ENCODE results near the gene MEIS2.

Gene MEIS2

DNA sequence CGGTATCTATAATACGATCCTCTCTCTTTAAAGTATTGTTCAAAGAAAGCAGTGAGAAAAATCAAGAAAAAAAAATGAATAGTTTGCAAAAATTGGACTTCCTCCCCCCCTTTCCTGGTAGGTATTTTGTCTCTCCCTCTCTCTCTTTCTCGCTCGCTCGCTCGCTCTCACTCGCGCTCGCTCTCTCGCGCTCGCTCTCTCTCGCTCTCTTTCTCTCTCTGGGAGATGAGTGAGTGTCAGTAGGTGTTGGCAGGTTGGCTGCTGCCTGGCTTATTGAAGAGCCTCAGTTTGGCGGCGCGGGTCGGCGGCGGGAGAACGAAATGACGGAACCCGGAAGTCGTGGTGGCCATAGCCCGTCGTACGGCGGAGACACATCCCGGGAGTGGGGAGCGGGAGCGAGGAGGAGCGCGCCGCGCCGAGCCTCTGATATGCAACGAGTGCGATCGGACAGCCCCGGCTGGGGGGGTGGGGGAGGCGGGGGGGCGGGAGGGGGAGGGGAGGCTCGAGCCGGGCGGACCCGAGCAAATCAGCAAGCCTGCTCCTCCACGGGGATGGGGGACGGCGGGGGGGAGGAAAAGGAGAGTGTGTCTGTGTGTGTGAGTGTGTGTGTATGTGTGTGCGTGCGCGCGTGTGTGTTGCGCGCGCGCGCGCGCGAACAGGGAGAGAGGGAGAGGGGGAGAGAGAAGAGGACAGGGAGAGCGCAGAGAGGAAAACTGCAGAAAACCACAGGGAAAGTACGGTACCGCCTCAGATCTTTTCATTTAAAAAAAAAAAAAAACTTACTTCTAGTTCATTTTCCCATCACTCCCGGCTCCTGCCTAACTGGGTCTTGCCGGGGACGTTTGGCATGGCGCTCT is at the start of gene MEIS2:
MEIS2 (minus strand) TSS at position 441 of the 857 bp plus-strand sequence. CDS start 1,083 bp downstream, outside the sequence.
- H3K4me3 ChIP-seq (ENCODE audit: low read length): peak within 1 kb of the TSS; percentile 87
- DNase-seq (ENCODE audit: low read depth): peak; percentile 88
- TF ChIP-seq, protein P1, sequence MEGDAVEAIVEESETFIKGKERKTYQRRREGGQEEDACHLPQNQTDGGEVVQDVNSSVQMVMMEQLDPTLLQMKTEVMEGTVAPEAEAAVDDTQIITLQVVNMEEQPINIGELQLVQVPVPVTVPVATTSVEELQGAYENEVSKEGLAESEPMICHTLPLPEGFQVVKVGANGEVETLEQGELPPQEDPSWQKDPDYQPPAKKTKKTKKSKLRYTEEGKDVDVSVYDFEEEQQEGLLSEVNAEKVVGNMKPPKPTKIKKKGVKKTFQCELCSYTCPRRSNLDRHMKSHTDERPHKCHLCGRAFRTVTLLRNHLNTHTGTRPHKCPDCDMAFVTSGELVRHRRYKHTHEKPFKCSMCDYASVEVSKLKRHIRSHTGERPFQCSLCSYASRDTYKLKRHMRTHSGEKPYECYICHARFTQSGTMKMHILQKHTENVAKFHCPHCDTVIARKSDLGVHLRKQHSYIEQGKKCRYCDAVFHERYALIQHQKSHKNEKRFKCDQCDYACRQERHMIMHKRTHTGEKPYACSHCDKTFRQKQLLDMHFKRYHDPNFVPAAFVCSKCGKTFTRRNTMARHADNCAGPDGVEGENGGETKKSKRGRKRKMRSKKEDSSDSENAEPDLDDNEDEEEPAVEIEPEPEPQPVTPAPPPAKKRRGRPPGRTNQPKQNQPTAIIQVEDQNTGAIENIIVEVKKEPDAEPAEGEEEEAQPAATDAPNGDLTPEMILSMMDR (IDR thresholded peaks at IDR 0.05; ENCODE audit: insufficient read depth, low read depth, low read length, missing control alignments): no peak

DNA sequence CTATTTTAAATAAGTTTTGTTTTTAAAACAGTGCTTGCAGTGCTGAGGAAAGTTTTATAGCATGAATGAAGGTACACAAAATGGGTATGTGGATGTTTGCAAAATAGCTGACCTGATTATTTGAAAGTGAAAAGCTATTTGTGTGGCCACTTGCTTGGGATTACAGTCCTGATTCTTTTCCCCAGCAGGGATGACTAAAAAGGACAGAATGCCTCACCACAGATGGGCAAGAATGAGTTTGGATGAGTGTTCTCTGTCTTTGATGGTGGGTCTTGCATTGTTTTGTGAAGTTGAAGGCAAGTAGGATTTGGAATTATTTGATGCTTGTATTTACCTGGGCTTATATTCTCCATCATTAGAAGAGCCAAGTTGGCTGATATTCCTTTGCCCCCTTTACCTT is 48.8 kb upstream of the MEIS2 start:
- no peak overlapping the region for H3K4me3 ChIP-seq (ENCODE audit: low read length)
- no peak for DNase-seq (ENCODE audit: low read depth)
- TF ChIP-seq, protein P1 (IDR thresholded peaks at IDR 0.05; ENCODE audit: insufficient read depth, low read depth, low read length, missing control alignments): no peak

DNA sequence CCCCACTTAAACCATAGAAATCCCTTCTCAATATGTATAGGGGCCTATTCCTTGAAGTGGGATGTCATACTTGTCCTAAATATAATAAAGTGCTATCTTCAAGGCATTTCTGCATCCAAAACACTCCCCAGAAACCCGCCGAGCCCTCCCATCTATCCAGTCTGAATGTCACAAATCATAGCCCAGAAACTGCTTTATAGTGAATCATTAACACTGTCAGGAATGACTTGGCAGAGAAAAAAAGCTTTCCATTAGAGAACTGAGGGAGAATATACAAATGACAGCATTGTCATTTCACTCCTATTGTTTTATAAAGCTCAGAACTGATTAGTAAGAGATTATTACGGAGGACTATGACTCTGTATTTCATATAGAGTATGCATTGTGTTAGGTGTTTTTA is 48.4 kb upstream of the MEIS2 start:
- no peak for DNase-seq (ENCODE audit: low read depth)
- no peak overlapping the region for H3K4me3 ChIP-seq (ENCODE audit: low read length)
- TF ChIP-seq, protein P1 (IDR thresholded peaks at IDR 0.05; ENCODE audit: insufficient read depth, low read depth, low read length, missing control alignments): no peak

DNA sequence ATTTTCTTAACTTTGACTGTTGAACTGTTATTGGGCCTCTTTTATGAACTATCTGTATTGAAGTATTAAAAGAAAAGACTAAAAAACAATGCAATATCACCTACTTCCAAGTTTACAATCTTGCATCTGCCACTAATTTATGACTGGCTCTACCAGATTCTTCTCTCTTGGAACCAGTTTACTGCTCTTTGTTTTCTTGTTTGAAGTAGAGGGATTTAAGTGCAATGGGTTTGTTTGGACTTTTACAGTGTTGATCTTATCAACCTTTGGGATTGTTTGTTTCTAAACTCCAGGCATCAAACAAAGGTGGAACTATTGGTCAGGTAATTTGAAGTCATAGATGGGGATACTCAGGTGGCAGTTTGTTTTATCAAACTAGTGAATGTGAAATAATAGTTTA is 43.0 kb upstream of the MEIS2 start:
- TF ChIP-seq, protein P1 (IDR thresholded peaks at IDR 0.05; ENCODE audit: insufficient read depth, low read depth, low read length, missing control alignments): no peak
- no peak overlapping the region for H3K4me3 ChIP-seq (ENCODE audit: low read length)
- DNase-seq (ENCODE audit: low read depth): no peak

DNA sequence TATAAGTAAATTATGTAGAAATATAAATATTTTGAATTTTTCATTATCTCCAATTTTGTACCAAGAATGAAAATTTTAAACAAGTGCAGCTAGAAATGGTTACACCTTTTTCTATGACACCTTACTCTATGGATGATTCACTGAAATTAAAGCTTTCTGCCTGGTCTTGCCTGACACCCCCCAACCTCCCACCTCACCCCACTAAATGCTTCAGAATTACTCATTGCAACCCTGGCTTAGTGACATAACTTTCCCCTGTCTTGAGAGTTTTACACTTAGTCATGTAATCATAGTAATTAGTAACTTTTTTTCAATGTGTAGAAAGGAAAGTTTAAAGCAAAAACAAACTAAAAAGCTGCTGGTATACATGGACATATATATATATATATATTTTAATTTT is 42.0 kb upstream of the MEIS2 start:
- no peak overlapping the region for H3K4me3 ChIP-seq (ENCODE audit: low read length)
- peak; percentile 80 for DNase-seq (ENCODE audit: low read depth)
- TF ChIP-seq, protein P1 (IDR thresholded peaks at IDR 0.05; ENCODE audit: insufficient read depth, low read depth, low read length, missing control alignments): no peak

DNA sequence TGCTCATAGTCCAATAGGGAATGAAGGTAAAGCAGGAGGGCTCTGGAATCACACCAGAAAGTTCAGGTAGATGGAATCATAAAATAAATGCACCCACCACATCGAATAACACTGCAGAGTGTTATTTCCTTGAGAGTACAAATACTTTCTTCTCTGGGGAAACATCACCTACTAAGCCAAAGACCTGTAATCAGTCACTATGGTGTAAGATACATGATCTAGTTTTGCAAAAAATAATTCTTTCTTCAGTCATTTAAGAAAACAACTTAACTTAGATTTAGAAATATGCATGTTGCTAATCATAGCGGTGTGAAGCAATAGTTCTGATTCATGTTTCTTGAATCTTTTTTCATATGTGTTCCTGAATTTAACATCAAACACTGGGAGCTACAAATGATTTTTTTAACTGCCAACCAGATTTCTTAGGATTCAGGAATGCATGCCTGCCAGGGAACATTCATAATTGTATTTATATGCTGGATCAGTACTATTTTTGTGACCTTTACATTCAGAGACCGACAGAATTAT is 40.2 kb upstream of the MEIS2 start:
- TF ChIP-seq, protein P1 (IDR thresholded peaks at IDR 0.05; ENCODE audit: insufficient read depth, low read depth, low read length, missing control alignments): no peak
- no peak overlapping the region for H3K4me3 ChIP-seq (ENCODE audit: low read length)
- DNase-seq (ENCODE audit: low read depth): peak; percentile 45

Measured in epithelial cell of esophagus (primary cell).